Measurements from ENCODE around the gene SLC17A9. TPM values are rescaled to one million over a fixed set of nuclear protein-coding genes. Genes with fewer than 3 reads are reported as not detected.

Gene SLC17A9
- total and polyA plus RNA-seq, 2 experiments from 2014 or later, result 32.0 to 39.3 TPM

DNA sequence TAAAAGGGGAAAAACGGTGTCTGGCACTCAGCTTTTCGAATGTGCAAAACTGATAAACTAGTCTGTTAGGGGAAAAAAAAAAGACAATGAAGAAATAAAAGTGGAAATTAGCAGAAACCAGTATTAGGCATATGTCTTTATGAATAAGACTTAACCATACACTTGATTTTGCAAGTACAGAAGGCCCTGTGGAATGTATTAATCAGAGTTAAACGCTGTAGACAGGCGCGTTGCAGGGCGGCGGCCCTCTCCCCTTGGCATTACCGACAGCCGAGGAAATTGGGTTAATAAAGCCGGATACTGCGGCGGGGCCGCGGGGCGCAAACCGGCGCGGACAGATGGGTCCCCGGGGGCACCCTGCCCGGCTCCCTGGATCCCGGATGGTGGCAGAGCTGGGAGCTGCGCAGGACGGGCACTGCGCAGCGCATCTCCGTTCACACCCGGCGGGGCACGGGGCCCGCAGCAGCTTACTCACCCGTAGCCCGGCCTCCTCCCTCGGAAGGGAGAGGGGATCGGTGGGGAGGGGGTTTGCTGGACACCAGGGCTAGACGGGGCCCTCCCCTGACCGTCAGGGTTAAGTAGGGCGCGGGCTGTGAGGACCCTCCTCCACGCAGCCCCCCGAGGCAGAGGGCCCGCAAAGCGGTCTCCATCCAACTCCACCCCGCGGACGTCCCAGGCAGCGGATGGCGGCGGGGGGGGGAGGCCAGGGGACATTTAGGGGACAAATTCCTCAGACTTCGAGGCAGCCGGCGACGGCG lies 52.3 kb downstream of the SLC17A9 start:
- TF ChIP-seq STAT1 (IDR thresholded peaks at IDR 0.05; ENCODE audit: unreplicated experiment) (no peak), EZH2 (IDR thresholded peaks at IDR 0.05; ENCODE audit: low read depth, unreplicated experiment) (peak; percentile 91)
- Histone ChIP-seq H3F3A (replicated peaks; ENCODE audit: low read depth) (peaks cover 17% of the 10 kb centered on the region), H3K4me3 (peak overlapping the region; percentile 63), H4K20me1 (replicated peaks; ENCODE audit: insufficient read depth) (peaks cover 9% of the 10 kb centered on the region; the same call in 1 of the 2 replicates), H2AFZ (no peak overlapping the region), H3K4me2 (peak overlapping the region; percentile 84), H3K79me2 (replicated peaks; ENCODE audit: insufficient read depth) (no peaks in the 10 kb centered on the region), H3K27me3 (ENCODE audit: insufficient read depth) (peaks cover 80% of the 10 kb centered on the region), H3K27ac (ENCODE audit: low read depth) (no peak overlapping the region), H3K4me1 (ENCODE audit: insufficient read depth) (peaks cover 57% of the 10 kb centered on the region), H3K36me3 (ENCODE audit: insufficient read depth) (no peaks in the 10 kb centered on the region), H3K9me2 (ENCODE audit: insufficient read depth) (no peaks in the 10 kb centered on the region)
- H3K27ac Mint-ChIP-seq, result no peak overlapping the region
- ATAC-seq (no peak), DNase-seq (ENCODE audit: low spot score) (no peak)
- peaks cover 41% of the 10 kb centered on the region for H3K4me1 Mint-ChIP-seq
- peaks cover 3% of the 10 kb centered on the region; the same call in 2 of the 3 replicates for H3K9me3 Mint-ChIP-seq
- no peaks in the 10 kb centered on the region for H3K36me3 Mint-ChIP-seq (ENCODE audit: low read depth)
- peak overlapping the region; percentile 64 for H3K4me3 Mint-ChIP-seq
- peaks cover 83% of the 10 kb centered on the region for H3K27me3 Mint-ChIP-seq (ENCODE audit: insufficient read depth, low read depth, poor library complexity)

DNA sequence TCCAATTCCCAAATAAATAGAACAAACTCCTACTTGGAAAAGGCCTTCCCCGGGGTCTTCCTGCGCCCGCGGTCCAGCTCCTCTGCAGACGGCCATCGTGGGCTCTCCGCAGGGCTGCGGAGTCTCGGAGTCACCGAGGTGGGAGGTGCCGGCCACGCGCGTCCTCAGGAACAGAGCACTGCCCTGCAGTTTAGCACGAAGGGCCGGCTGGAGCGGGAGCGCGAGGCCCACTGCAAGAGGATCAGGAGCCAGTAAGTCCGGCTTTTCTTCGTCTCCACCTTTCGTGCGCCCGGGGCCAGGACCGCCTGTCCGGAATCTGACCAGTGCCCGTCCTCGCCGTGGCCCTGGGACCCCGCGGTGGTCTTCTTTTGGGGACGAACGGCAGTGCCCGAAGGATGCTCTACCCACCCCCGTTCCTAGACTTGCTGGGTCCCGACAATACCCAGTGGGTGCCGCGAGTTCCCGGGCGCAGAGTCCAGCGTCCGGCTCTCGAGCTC lies 52.9 kb downstream of the SLC17A9 start:
- peak; percentile 54 for DNase-seq (ENCODE audit: low spot score)

DNA sequence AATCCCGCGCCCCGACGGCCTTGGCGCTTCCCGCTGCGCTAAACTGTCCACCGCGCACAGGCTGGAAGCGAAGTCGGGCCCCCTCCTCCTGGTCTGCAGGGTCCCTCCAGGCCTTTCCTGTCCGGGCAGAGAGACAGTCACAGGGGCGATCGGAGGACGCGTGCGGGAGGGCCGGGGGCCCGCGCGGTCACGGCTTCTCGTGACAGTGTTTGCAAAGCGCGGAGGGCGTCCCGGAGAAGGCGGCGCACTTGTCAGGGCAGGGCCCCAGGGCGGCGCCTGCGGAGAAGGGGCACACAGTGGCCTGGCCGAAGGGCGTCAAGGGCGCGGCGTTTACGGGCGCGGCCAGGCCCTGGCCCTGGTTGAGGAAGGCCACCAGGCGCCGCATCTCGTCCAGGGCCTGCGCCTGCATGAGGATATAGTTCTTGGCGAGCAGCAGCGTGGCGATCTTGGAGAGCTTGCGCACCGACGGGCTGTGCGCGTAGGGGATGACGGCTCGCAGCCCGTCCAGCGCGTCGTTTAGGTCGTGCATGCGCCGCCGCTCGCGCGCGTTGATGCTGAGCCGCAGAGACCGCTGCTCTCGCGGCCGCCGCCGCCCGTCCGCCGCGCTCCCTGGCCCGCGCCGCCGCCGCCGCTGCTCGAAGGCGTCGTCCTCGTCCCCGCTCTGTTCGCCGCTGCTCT lies 53.5 kb downstream of the SLC17A9 start:
- ATAC-seq, result peak; percentile 2
- peak overlapping the region; percentile 50; the same call in 2 of the 3 replicates for H3K4me3 Mint-ChIP-seq

More for the DNA sequence above, 52.9 kb downstream of the SLC17A9 start:
- H3K4me3 Mint-ChIP-seq, result peak overlapping the region; percentile 50; the same call in 2 of the 3 replicates
- no peak for ATAC-seq
- peaks cover 84% of the 10 kb centered on the region for H3K27me3 Mint-ChIP-seq (ENCODE audit: insufficient read depth, low read depth, poor library complexity)
- H3K9me2 ChIP-seq (ENCODE audit: insufficient read depth), result no peaks in the 10 kb centered on the region
- TF ChIP-seq EZH2 (IDR thresholded peaks at IDR 0.05; ENCODE audit: low read depth, unreplicated experiment) (peak; percentile 89), ZNF331 (CRISPR knock-in tag; IDR thresholded peaks at IDR 0.05; ENCODE audit: low read depth) (no peak)
- peaks cover 16% of the 10 kb centered on the region for H3F3A ChIP-seq (replicated peaks; ENCODE audit: low read depth)
- no peaks in the 10 kb centered on the region for H3K36me3 ChIP-seq (ENCODE audit: insufficient read depth)
- H3K27ac ChIP-seq (ENCODE audit: low read depth), result no peak overlapping the region
- H3K4me1 ChIP-seq (ENCODE audit: insufficient read depth), result peaks cover 62% of the 10 kb centered on the region
- H3K4me3 ChIP-seq, result peak overlapping the region; percentile 63
- H4K20me1 ChIP-seq (replicated peaks; ENCODE audit: insufficient read depth), result peaks cover 9% of the 10 kb centered on the region; the same call in 1 of the 2 replicates
- H3K4me2 ChIP-seq, result peak overlapping the region; percentile 84
- H3K79me2 ChIP-seq (replicated peaks; ENCODE audit: insufficient read depth), result no peaks in the 10 kb centered on the region
- H3K36me3 Mint-ChIP-seq (ENCODE audit: low read depth), result no peaks in the 10 kb centered on the region
- H3K4me1 Mint-ChIP-seq, result peaks cover 44% of the 10 kb centered on the region
- H2AFZ ChIP-seq, result no peak overlapping the region
- H3K27me3 ChIP-seq (ENCODE audit: insufficient read depth), result peaks cover 86% of the 10 kb centered on the region
- H3K27ac Mint-ChIP-seq, result no peak overlapping the region
- peaks cover 3% of the 10 kb centered on the region; the same call in 2 of the 3 replicates for H3K9me3 Mint-ChIP-seq

More for the DNA sequence above, 53.5 kb downstream of the SLC17A9 start:
- Histone ChIP-seq H3K27ac (ENCODE audit: low read depth) (no peak overlapping the region), H3K4me3 (peak overlapping the region; percentile 63), H3K9me2 (ENCODE audit: insufficient read depth) (no peaks in the 10 kb centered on the region), H3K4me2 (peak overlapping the region; percentile 84), H3K27me3 (ENCODE audit: insufficient read depth) (peaks cover 87% of the 10 kb centered on the region), H3K36me3 (ENCODE audit: insufficient read depth) (no peaks in the 10 kb centered on the region), H3K4me1 (ENCODE audit: insufficient read depth) (peaks cover 59% of the 10 kb centered on the region), H3F3A (replicated peaks; ENCODE audit: low read depth) (peaks cover 12% of the 10 kb centered on the region), H4K20me1 (replicated peaks; ENCODE audit: insufficient read depth) (peaks cover 9% of the 10 kb centered on the region; the same call in 1 of the 2 replicates), H3K79me2 (replicated peaks; ENCODE audit: insufficient read depth) (no peaks in the 10 kb centered on the region), H2AFZ (peak overlapping the region; percentile 81; the same call in 1 of the 2 replicates)
- Mint-ChIP-seq H3K36me3 (ENCODE audit: low read depth) (no peaks in the 10 kb centered on the region), H3K27me3 (ENCODE audit: insufficient read depth, low read depth, poor library complexity) (peaks cover 79% of the 10 kb centered on the region), H3K4me1 (peaks cover 40% of the 10 kb centered on the region), H3K9me3 (peaks cover 3% of the 10 kb centered on the region; the same call in 2 of the 3 replicates), H3K27ac (no peak overlapping the region)
- TF ChIP-seq POLR2AphosphoS5 (IDR thresholded peaks at IDR 0.05; ENCODE audit: low read depth) (no peak), EZH2 (IDR thresholded peaks at IDR 0.05; ENCODE audit: low read depth, unreplicated experiment) (peak; percentile 89)
- peak; percentile 74 for DNase-seq (ENCODE audit: low spot score)
